GM12891 (cell line): ENCODE data around the gene ANKMY2.
"Not testable (repeated sequence)": the region's sequence is repeated elsewhere in the genome, so short reads cannot be mapped to it uniquely, and the experiment has no call there.

Experiments
- DNase-seq: peaks from one replicate; pipeline ENCODE4 v3.0.0; 2011; ENCODE audit warnings: low spot score; ENCODE audit not compliant: insufficient read length
- FAIRE-seq: peaks from 2 replicates; lab custom pipeline; 2011; peaks lifted over from hg19 to GRCh38; lab: Jason Lieb, UNC
- PAX5 ChIP-seq: IDR thresholded peaks from 2 replicates; pipeline ENCODE4 v1.6.1; 2011; ENCODE audit warnings: low read length, moderate library complexity, mild to moderate bottlenecking; ENCODE audit not compliant: insufficient read depth, severe bottlenecking
- POLR2A ChIP-seq: IDR thresholded peaks from 2 replicates; pipeline ENCODE4 v1.6.1; 2011; ENCODE audit warnings: low read depth, low read length, control low read depth
- POLR2AphosphoS5 ChIP-seq: IDR thresholded peaks from 2 replicates; pipeline ENCODE4 v1.6.1; 2011; ENCODE audit warnings: low read depth, low read length, control low read depth
- POU2F2 ChIP-seq: IDR thresholded peaks from 2 replicates; pipeline ENCODE4 v1.6.1; 2011; ENCODE audit warnings: low read depth, mild to moderate bottlenecking, control low read depth, low read length, moderate library complexity
- SPI1 ChIP-seq: IDR thresholded peaks from 2 replicates; pipeline ENCODE4 v1.6.1; 2011; ENCODE audit warnings: low read depth, low read length, control low read depth
- TAF1 ChIP-seq: IDR thresholded peaks from 2 replicates; pipeline ENCODE4 v1.6.1; 2011; ENCODE audit warnings: low read depth, low read length, control low read depth

ANKMY2 gene

GRCh38 chr7:16675277-16675676 lies 29.7 kb upstream of the ANKMY2 start:
- DNase-seq, result no peak
- TF ChIP-seq TAF1, result no peak
- TF ChIP-seq POLR2A, result no peak
- no peak for TF ChIP-seq POU2F2
- FAIRE-seq, result no peak

- no peak for TF ChIP-seq TAF1
- TF ChIP-seq POLR2A, result no peak
- no peak for TF ChIP-seq PAX5
- TF ChIP-seq POU2F2, result no peak
- no peak for TF ChIP-seq POLR2AphosphoS5
- no peak for TF ChIP-seq SPI1
- FAIRE-seq (no peak), DNase-seq (no peak)
Observed at GRCh38 chr7:16671811-16672210, 26.3 kb upstream of the ANKMY2 start.

- DNase-seq (no peak), FAIRE-seq (no peak)
- TF ChIP-seq SPI1, result no peak
- no peak for TF ChIP-seq POLR2A
- TF ChIP-seq POLR2AphosphoS5, result no peak
- TF ChIP-seq PAX5, result no peak
- TF ChIP-seq POU2F2, result no peak
- TF ChIP-seq TAF1, result no peak
Observed at GRCh38 chr7:16670731-16671344, 25.3 kb upstream of the ANKMY2 start.

- FAIRE-seq (no peak), DNase-seq (no peak)
- TF ChIP-seq SPI1 (no peak), TAF1 (no peak), POLR2AphosphoS5 (no peak)
Observed at GRCh38 chr7:16670021-16670420, 24.5 kb upstream of the ANKMY2 start.

GRCh38 chr7:16669581-16669980 lies 24.0 kb upstream of the ANKMY2 start:
- DNase-seq (no peak), FAIRE-seq (no peak)
- no peak for TF ChIP-seq POLR2A
- no peak for TF ChIP-seq TAF1

- no peak for FAIRE-seq
- TF ChIP-seq TAF1, result no peak
- no peak for TF ChIP-seq POLR2AphosphoS5
- TF ChIP-seq SPI1, result no peak
- no peak for TF ChIP-seq PAX5
- TF ChIP-seq POU2F2, result no peak
- TF ChIP-seq POLR2A, result no peak
- no peak for DNase-seq
Observed at GRCh38 chr7:16668978-16669377, 23.4 kb upstream of the ANKMY2 start.

DNA sequence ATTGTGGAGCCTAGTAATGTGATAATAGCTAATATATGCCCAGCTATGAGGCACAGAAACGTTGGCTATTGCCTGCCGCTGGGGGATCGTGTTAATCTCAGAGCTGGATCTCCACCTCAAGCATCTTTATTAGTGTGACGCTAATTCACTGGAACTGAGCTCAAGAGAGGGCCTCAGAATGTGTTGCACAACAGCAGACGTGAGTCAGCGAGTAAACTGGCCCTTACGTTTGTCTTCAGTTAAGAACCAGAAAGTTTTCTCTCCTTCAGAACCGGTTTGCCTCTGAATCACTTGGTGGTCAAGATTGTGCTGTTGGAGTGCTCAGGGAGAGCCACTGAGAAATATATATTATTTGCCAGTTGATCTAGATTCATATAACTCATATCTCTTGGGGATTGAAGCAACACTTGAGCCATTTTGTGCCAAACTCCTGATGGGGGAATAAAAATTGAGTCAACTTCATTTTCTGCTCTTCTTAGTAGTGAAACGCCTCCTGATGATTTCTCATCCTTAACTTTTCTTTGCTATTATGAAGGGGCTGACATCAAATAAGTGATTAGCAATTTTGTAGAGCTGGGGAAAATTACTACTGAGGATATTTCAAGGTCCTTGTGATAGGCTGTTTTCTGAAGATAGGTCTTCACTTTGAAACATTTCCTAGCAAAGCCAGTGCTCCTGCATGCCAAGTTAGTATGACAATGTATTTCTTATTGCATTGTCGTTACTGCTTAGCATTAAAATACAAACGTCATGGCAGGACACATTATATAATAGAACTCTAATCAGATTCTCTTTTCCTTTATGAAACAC lies 22.7 kb upstream of the ANKMY2 start:
- DNase-seq (no peak), FAIRE-seq (no peak)
- TF ChIP-seq PAX5 (no peak), TAF1 (no peak), SPI1 (no peak), POLR2A (no peak), POU2F2 (no peak), POLR2AphosphoS5 (no peak)

DNA sequence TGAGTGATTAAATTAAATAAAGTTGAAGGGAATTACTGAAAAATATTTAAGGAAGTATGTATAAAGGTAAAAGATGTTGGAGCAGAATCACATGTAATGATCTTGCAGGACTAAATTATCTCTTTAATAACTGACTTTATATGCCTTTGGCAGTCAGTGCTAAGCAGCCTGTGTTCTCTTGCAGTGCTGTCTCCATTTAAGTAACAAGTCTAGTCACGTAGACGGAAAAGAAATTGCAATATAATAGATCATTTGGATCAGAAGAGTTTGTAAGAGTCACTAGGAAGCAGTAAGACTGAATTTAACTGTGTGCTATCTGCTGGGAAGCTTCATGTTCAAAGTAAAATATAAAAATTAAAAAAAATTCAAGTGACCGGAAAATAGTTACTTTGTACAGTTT lies 21.8 kb upstream of the ANKMY2 start:
- TF ChIP-seq POU2F2 (no peak), POLR2A (no peak), TAF1 (no peak), PAX5 (no peak)
- DNase-seq, result no peak
- FAIRE-seq, result no peak

GRCh38 chr7:16661924-16662323 lies 16.4 kb upstream of the ANKMY2 start:
- FAIRE-seq, result no peak
- no peak for TF ChIP-seq TAF1
- DNase-seq, result no peak

DNA sequence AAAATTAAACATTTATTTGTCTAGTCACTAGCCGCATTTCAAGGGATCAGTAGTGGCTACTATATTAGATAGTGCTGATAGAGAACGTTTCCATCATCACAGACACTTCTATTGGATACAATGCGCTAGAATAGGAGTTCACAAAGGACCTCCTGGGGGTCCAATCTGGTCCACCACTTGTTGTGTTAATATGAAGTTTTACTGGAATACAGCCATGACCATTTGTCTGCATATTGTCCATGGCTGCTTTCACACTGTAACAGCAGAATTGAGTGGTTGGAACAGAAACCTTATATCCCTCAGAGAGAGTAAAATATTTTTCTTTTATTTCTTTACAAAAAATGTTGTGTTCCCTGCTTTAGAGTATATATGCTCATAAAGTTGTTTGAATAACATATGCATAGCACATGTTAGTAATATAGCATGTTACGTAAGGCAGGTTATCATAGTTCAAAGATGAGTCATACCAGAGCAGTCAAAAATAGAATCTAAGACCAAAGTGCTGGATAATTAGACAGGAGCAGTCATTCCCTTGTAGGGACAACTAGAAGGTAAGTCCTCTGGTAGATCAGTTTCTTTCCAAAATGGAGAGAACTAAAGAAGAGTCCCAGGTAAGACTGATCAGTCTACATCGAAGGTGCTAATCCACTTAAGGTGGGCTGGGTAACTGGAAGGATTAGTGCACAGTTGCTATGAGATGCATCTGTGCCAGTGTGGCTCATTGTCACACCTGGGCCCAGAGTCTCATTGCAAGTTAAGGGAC lies 15.3 kb upstream of the ANKMY2 start:
- TF ChIP-seq POLR2A (no peak), POLR2AphosphoS5 (no peak), SPI1 (no peak), POU2F2 (no peak), TAF1 (no peak)
- DNase-seq, result no peak
- no peak for FAIRE-seq

DNA sequence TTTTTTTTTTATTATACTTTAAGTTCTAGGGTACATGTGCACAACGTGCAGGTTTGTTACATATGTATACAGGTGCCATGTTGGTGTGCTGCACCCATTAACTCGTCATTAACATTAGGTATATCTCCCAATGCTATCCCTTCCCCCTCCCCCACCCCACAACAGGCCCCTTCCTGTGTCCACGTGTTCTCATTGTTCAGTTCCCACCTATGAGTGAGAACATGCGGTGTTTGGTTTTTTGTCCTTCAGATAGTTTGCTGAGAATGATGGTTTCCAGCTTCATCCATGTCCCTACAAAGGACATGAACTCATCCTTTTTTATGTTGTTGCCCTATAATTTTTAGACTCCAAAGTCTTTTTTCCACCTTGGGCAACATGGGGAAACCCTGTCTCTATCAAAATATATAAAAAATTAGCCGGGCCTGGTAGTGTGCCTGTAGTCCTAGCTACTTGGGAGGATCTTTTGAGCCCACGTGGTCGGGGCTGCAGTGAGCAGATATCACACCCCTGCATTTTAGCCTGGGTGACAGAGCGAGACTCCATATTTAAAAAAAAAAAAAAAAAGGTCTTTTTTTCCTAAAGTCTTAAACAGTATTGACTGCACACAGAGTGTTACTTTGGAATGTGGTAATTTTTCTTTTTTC lies 14.4 kb upstream of the ANKMY2 start:
- not testable (repeated sequence) for DNase-seq, FAIRE-seq
